IMR-90 (cell line): ENCODE measurements around the gene PRB3.

Source experiments
- CHD1 ChIP-seq: IDR thresholded peaks from 2 replicates; pipeline ENCODE4 v1.6.1; 2012; ENCODE audit warnings: low read depth, low read length, improper control_type of control experiment
- MAZ ChIP-seq: IDR thresholded peaks from 2 replicates; pipeline ENCODE4 v1.6.1; 2012; ENCODE audit warnings: low read depth, mild to moderate bottlenecking, low read length, improper control_type of control experiment, moderate library complexity, borderline replicate concordance
- POLR2A ChIP-seq: IDR thresholded peaks from 2 replicates; pipeline ENCODE4 v1.6.1; 2012; ENCODE audit warnings: mild to moderate bottlenecking, low read depth, low read length
- RCOR1 ChIP-seq: IDR thresholded peaks from 2 replicates; pipeline ENCODE4 v1.6.1; 2012; ENCODE audit warnings: mild to moderate bottlenecking, low read length, improper control_type of control experiment; ENCODE audit not compliant: insufficient replicate concordance
- RFX5 ChIP-seq: IDR thresholded peaks from 2 replicates; pipeline ENCODE4 v1.8.0; 2012; ENCODE audit warnings: low read depth, mild to moderate bottlenecking, low read length, moderate library complexity
- TF ChIP-seq, protein P1 (sequence below): conservative IDR thresholded peaks from 2 replicates; pipeline ENCODE4 v1.5.1; 2012; ENCODE audit warnings: mild to moderate bottlenecking, low read depth, low read length, improper control_type of control experiment
- TF ChIP-seq, protein P2 (sequence below): fragments of 150-350 bp; IDR thresholded peaks from 2 replicates; pipeline ENCODE4 v1.6.1; 2017; ENCODE audit warnings: mild to moderate bottlenecking, antibody characterized with exemption, low read length, low read depth

DNA sequence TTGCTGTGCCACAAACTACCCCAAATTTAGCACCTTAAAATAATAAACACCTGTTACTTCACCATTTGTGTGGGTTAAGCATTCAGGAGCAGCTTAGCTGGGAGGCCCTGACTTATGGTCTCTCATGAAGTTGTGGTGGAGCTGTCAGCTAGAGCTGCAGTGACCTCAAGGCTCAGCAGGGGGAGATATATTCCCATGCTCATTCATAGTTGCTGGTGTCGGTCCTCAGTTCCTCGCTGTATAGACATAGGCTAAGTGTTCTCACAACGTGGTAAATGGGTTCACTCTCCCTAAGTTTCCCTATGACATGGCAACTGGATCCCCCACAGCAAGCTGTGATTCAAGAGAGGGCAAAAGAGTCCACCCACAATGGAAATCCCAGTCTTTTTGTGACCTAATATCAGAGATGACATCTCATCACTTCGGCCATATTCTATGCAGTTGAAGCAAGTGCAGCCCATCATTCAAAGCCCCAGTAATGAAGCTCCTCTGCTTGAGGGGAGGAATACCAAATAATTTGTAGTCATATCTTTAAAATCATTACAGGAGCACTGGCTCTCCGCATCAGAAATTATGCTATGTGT, 41.1 kb downstream of the PRB3 start:
- TF ChIP-seq, protein P1, sequence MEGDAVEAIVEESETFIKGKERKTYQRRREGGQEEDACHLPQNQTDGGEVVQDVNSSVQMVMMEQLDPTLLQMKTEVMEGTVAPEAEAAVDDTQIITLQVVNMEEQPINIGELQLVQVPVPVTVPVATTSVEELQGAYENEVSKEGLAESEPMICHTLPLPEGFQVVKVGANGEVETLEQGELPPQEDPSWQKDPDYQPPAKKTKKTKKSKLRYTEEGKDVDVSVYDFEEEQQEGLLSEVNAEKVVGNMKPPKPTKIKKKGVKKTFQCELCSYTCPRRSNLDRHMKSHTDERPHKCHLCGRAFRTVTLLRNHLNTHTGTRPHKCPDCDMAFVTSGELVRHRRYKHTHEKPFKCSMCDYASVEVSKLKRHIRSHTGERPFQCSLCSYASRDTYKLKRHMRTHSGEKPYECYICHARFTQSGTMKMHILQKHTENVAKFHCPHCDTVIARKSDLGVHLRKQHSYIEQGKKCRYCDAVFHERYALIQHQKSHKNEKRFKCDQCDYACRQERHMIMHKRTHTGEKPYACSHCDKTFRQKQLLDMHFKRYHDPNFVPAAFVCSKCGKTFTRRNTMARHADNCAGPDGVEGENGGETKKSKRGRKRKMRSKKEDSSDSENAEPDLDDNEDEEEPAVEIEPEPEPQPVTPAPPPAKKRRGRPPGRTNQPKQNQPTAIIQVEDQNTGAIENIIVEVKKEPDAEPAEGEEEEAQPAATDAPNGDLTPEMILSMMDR: peak; percentile 58
- TF ChIP-seq, protein P2, sequence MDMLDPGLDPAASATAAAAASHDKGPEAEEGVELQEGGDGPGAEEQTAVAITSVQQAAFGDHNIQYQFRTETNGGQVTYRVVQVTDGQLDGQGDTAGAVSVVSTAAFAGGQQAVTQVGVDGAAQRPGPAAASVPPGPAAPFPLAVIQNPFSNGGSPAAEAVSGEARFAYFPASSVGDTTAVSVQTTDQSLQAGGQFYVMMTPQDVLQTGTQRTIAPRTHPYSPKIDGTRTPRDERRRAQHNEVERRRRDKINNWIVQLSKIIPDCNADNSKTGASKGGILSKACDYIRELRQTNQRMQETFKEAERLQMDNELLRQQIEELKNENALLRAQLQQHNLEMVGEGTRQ: no peak
- no peak for TF ChIP-seq POLR2A
- TF ChIP-seq CHD1: no peak
- TF ChIP-seq RFX5: no peak
- TF ChIP-seq RCOR1: no peak
- no peak for TF ChIP-seq MAZ
